NCI-H2171 treated with DMSO at 0.1 percent for 48 hours (cell line): ENCODE measurements around the gene IQGAP2.

Experiments
- DNase-seq: peaks from one replicate; lab custom pipeline; 2025; lab: John Stamatoyannopoulos, UW

IQGAP2 gene

GRCh38 chr5:76608833-76609232, 205.7 kb downstream of the IQGAP2 start:
- no peak for DNase-seq

DNA sequence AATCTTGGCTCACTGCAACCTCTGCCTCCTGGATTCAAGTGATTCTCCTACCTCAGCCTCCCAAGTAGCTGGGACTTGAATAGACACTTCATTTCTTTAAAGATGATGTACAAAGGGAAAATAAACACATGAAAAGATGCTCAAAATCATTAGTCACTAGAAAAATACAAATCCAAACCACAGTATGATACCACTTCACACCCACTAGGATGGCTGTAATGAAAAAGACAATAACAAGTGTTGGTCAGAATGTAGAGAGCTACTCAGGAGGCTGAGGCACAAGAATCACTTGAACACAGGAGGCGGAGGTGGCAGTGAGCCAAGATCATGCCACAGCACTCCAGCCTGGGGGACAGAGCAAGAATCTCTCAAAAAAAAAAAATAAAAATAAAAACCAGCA, 207.1 kb downstream of the IQGAP2 start:
- DNase-seq, result no peak

GRCh38 chr5:76612942-76613341, 209.9 kb downstream of the IQGAP2 start:
- no peak for DNase-seq

DNA sequence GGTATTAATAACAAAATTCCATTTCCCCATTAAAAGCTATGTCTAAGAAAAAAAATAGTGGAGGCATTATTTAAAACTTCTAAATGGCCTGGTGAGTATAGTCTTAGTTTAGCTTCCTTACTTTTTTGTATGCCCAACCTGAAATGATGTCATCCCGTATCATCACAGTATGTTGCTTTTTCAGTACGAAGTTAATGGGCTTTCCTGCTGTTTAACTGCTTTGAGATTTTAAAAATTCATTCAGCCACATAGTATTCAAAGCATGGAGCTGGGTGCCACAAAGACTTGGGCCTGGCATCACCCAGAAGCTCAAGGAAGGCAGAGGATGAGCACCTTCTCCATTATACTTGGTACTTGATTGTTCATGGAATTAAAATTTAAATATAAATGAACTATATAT, 212.7 kb downstream of the IQGAP2 start:
- no peak for DNase-seq

DNA sequence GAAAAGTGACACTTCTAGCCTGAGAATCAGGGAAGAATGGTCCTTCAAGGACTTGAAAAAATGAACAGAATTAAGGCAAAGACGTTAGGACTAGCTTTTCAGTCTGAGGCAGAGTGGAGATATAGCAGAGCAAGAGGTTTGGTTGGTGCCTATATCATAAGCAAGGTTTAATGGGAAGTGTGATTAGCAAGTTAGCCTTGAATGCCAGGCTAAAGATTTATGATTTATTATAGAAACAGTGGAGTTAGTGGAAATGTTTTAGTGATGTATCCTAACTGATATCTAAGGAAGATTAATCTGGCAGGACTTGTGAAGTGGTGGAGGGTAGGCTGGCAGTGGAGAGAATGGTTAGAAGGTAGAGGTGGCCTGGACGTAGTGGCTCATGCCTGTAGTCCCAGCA, 213.1 kb downstream of the IQGAP2 start:
- no peak for DNase-seq

- DNase-seq, result no peak
Observed at GRCh38 chr5:76617229-76617628, 214.1 kb downstream of the IQGAP2 start.

DNA sequence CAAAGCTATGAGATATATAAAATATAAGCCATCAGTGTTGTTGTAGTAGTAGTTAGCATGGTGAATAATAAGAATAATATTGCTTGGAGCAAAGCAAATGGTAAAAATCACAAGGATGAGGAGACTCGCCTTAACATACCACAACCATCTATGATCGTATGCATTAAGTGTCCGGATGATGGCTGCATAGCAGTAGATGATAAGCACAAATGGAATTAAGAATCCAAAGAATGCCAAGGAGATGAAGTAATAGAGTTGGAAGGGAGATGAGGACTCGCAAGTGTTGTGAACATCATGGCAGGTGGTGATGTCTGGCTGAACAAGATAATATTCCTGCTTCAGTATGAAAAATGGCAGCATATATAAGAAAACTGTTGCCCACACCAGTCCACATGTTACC, 214.6 kb downstream of the IQGAP2 start:
- DNase-seq, result no peak

DNA sequence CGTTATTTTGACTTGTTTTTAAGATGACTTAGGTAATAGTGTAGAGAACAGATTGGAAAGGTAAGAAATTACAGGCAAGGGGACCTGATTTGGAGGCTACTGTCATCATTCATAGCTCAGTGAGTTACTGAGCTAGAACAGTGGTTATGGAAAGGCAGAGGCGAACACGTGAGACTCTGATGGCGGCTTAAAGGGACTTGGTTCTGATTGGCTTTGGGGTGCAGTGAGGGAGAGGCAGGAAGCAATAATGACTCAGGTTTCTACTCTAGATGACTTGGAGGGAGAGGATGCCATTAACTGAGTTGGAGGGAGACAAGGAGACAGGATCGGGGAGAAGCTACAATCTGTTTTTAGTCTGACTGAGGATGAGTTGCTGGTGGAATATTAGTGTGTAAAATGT, 217.1 kb downstream of the IQGAP2 start:
- DNase-seq, result no peak

GRCh38 chr5:76622076-76622475, 219.0 kb downstream of the IQGAP2 start:
- DNase-seq, result no peak

GRCh38 chr5:76622973-76623596, 220.0 kb downstream of the IQGAP2 start, which contains the start of gene F2RL2:
F2RL2 (minus strand) TSS chr5:76623403; CDS start chr5:76623230, 173 bp downstream.
- DNase-seq, result no peak

DNA sequence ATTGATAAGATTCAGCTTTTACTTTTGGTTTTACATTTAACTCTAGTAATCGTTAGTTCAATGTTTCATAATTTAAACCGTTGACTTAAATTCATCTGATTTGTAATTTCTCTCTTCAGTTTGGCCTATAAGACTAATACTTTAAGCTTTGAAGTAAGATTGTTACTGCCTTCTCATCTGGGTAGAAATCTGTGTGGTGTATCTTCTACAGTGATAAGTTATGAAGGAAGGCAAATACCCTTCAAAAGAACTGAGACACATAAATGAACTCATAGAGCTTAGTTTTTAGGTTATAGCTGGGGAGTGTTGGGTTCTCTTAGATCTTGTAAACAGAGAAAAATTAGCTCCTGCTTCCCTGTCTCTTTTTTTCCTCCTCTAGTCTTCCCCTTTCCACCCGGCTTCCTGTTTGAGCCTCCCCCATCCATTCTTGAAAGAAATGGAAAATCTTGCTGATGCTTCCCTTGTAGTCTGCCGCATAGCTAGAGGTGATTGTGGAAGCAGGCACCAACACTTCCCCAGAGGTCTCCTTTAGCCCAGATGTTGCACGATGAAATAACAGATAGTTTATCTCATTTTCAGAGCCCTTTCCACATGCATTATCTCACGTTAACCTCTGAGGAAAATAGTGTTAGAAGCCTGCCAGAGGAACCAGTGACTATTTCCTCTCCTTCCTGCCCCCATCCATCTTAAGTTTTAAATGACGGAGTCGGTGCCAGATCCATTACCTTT, 222.2 kb downstream of the IQGAP2 start:
- no peak for DNase-seq

DNA sequence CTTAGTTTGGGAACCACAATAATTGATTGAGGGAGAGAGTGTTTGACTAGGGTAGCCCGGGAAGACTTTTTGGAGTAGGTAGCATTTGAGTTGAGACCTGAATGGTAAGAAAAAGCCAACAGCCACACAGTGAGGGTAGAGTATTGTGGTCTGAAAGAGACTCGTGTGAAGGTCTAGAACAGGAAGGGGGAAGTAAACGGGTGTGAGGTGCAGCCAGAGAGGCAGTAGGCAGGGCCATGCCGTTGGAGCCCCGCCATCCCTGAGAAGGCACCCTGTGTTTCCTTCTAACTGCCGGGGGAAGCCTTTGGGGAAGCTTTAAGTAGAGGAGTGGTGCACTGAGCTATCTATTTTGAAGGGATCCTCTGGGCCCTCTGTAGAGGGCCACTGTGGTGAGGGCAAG, 223.7 kb downstream of the IQGAP2 start:
- DNase-seq, result no peak

DNA sequence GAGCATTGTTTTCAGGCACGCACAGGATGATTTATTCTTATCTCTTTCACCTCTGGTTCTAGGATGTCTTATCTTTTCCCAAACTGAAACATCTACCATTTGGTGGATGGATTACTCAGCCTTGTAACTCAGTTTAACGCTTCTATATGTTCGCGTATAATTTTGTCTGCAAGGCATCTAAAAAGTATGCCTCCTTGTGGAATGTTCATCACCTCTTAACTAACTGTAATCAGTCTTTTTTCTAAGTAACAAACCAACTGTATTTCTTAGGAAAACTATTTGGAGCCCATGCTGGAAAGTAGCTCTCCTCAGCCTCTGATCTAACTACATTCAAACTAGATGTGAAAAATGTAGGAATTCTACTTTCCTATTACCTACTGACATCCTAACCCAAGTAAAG, 231.6 kb downstream of the IQGAP2 start:
- no peak for DNase-seq

GRCh38 chr5:76637490-76637889, 234.4 kb downstream of the IQGAP2 start:
- no peak for DNase-seq

GRCh38 chr5:76638479-76638878, 235.4 kb downstream of the IQGAP2 start:
- no peak for DNase-seq

GRCh38 chr5:76641514-76642120, 238.5 kb downstream of the IQGAP2 start:
- no peak for DNase-seq

GRCh38 chr5:76642390-76643040, 239.4 kb downstream of the IQGAP2 start:
- no peak for DNase-seq

GRCh38 chr5:76643371-76643770, 240.3 kb downstream of the IQGAP2 start:
- no peak for DNase-seq

- no peak for DNase-seq
Observed at GRCh38 chr5:76649140-76649539, 246.1 kb downstream of the IQGAP2 start.

DNA sequence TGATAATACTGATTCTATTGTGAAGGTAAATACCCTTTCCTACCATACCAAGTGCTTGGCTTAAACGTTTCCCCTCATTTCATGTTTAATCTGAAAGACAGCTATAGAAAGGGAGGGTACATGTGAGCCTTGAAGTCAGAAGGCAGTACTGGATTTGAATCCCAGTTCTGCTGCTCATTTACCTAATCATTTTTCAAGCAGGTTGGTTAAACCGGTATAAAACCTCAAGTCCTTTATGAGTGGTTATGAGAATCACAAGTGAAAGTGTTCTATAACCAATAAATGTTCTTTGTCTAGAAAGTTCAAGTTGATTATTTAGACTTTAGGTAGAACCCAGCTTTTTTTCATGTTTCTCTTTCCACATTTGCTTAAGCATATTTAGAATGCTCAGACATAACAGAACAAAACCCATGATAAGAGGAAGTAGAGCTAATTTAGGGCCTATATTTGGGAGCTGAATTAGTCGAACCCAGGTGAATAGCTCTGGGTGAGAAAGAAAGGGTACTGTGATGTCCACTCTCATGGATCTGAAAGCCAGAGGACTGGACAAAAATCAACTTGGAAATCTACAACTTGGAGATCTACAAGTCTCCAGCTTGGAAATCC, 249.8 kb downstream of the IQGAP2 start:
- no peak for DNase-seq

GRCh38 chr5:76657091-76657490, 254.0 kb downstream of the IQGAP2 start:
- no peak for DNase-seq

- no peak for DNase-seq
Observed at GRCh38 chr5:76657683-76658311, 254.7 kb downstream of the IQGAP2 start.
